ENCODE measurements around the gene MBNL1.
"Not testable (repeated sequence)": the region's sequence is repeated elsewhere in the genome, so short reads cannot be mapped to it uniquely, and the experiment has no call there.

MBNL1 gene

DNA sequence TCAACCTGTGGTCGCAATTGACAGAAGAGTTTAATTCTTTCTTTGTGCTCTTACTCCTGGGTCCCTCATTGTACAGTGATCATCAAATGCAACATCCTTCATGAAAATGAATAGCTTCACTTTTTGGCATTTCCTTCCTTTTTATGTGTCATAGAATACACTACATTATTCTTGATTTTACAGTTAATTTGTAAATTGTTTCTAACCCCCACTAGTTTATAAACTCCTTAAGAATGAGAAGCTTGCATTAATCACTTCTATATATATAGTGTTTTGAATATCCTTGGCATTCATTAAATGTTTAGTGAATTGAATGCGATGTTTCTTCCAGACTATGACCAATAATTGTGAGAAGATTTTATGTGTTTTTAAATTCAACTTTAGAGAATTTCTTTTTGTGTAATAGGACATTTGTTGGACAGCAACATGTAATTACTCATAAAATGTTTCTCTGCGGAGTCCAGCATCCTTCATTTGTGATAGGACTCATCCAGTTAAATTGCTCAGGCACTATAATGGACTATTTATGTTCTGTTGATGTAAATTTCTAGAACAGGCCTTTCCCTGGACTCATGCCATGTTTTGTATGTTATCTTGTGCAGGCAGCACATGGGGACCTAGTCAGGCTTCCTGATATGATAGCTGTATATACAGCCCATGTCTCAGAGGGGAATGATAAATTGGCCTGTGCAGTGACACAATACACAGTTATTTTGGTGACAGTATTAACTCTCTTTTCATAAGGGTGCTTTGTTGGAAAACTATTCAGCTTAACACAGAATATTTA, 51.3 kb downstream of the MBNL1 start:
- no peak for DNase-seq (ENCODE audit: low read depth)

DNA sequence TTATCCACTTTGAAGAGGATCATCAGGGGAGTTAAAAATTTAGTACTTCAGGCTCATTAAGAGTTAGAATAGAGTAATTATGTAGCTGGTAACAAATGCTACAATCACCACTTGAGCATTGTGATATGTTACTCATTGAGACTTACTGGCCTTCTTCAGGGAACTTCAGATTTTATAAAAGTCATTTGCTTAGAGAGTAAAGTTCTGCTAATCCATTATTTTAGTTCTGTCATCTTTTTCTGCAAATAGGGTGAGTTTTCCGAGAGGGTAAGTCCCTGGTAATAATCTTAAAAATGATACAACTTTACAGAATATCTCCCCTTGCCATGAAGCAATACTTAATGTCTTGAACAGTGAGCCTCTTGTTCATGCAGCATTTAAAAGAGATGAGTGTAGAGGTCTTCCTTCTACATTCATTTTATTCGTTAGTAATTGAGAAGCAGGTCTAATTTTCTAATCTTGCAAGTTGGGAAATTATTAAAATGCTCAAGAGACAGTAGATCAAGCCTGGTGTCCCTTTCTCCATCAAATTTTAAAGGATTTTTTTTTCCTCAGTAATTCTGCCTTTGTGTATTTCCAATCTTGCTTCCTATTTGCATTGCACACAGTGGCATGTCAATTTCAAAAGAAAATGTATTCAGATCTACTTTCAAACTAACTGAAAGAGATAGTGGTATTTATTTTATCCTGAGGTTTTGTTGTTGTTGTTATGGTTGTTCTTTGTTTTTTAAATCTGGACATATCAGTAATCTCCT, 52.6 kb downstream of the MBNL1 start:
- no peak for DNase-seq (ENCODE audit: low read depth)

DNA sequence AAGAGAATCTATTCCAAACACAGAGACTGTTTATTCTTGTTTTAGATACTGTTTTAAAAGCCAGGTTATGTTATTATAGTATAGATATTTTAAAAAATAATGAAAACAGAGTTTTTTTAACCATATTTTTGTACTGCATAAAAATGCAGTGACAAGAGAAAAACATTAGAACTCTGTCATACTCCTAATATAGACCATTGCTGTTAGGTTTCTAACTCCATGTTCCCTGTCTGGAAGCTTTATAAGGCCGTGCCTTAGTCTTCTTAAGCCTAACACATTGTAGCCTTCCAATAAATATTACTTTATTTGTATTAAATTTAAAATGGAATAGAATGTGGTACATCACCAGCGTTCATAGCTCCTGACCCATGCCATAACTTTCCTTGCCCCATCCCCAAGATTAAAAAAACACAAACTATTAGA, 53.2 kb downstream of the MBNL1 start:
- no peak for DNase-seq (ENCODE audit: low read depth)

DNA sequence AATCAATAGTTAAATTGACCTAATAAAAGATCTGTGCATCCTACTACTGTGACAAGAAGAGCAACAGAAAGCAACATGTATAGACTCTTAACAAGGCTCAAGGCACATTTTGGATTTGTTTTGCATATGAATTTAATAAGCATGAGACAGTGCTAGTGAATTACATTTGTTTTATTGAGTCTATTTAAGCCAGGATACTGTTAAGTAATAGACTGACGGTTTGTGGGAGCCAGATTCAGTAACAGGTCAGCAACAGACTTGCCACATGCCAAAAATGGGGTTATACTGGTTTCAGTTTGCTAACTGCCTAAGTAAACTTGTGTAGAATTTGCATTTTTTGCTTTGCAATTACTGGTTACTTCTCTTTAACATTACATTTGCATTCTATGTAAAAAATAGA, 54.0 kb downstream of the MBNL1 start:
- no peak for DNase-seq (ENCODE audit: low read depth)

DNA sequence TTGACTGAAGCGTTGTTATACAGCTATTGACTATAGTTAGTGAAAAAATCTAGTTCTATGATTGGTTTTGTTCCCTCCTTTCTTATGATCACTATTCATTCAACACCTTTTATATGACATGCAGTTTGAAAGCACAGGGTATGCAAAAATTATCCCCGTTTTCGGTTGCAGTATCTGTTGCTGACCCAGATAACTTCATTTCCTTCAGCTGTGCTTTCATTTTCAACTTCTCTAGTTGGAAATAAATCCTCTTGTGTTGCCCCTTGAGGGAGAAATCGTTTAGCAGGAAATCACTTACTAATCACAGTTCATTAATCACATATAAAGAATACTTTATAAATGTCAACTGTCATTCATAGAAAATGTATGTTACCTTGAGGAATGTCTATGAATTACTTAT, 55.1 kb downstream of the MBNL1 start:
- no peak for DNase-seq (ENCODE audit: low read depth)

DNA sequence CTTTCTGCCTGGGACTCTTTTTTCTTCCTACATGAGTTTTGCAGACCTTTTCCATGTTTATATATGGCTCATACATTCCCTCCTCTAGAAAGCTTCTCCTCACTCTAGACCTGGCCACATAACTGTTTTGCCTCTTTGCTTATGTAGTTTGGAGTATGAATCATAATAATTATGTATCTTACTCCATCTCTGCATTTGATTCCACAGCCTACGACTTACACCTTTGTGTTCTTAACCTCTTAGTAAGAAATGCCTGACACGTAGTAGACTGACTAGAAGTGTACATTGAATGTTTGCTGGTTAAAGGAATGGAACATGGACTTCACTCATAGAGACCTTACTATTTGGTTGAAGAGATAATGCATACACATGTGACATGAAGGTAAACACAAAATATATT, 56.4 kb downstream of the MBNL1 start:
- no peak for DNase-seq (ENCODE audit: low read depth)

DNA sequence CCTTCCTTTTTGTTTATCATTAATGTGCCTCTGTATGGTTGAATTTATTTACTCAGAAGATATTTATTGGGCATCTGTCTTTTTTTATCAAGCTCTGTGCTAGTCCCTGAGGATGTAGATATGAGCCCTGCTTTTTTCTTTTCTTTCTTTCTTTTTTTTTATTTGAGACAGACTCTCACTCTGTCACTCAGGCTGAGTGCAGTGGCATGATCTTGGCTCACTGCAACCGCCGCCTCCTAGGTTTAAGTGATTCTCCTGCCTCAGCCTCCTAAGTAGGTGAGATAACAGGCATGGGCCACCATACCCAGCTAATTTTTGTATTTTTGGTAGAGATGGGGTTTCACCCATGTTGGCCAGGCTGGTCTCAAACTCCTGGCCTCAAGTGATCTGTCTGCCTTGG, 58.5 kb downstream of the MBNL1 start:
- no peak for DNase-seq (ENCODE audit: low read depth)

DNA sequence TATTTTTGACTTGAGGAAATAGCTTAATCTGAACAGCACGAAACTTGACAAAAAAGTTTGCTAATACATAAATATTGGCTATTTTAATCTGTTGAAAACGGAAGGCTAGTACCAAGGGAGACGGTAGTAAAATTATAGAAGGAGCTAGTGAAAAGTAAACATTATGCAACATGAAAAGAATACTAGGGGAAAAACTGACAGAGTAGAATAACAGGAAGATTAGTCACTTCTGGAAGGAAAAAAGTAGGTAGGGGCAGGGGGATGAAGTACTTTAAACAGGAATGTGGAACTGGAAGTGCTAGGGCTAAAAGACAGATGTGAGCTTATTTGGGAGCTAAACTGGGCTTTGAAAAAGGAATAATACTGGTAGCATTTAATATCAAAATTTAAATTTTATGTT, 60.1 kb downstream of the MBNL1 start:
- no peak for DNase-seq (ENCODE audit: low read depth)

DNA sequence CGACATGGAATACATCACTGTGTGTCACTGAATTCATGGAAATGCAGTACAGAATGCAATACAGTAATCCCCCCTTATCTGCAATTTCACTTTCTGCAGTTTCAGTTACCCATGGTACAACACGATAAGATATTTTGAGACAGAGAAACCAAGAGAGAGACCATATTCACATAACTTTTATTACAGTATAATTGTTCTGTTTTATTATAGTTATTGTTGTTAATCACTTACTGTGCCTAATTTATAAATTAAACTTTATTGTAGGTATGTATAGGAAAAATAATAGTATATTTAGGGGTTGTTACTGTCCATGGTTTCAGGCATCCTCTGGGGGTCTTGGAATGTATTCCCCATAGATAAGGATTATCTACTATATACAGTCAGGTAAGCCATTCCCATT, 61.8 kb downstream of the MBNL1 start:
- DNase-seq (ENCODE audit: low read depth), result no peak

DNA sequence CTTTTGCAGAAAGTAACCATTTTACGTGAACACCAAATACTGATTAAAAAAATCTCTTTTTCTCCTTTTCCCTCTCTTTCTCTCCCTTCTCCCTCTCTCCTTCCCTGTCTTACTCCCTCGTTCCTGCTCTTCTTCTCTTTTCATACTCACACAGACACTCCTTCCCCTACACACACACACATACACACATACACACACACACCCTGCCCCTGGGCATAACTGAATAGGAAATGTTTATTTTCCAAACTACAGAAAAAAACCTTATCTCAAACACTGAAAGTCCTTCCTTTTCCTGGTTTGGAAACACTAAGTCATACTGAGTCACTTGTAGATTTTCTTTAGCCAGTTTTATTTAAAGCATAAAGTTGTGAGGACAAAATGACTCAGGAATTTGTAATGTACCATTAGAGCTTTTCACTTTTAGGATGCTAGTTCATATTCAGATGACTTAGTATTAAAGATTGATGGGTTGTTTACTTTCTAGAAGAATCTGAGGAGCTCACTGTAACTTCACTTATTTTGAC, 62.4 kb downstream of the MBNL1 start:
- DNase-seq (ENCODE audit: low read depth), result peak; percentile 71

DNA sequence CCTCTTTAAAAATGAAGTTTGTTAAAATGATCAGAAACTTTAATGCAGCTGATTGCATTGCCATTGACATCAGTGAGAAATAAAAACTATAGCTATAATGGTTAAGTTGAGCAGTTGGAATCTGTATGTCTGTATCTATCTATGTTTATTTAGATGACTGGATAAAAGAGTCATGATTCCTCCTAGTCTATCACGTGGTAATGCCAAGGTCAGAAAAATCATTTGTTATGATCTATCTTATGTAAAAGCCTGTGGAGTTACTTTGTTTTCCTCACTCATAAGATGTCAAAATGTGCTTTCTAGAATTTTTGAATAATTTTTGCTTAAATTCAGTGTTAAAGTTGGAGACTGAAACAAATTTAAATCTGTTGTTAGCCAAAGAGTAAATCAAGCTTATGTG, 63.3 kb downstream of the MBNL1 start:
- no peak for DNase-seq (ENCODE audit: low read depth)

DNA sequence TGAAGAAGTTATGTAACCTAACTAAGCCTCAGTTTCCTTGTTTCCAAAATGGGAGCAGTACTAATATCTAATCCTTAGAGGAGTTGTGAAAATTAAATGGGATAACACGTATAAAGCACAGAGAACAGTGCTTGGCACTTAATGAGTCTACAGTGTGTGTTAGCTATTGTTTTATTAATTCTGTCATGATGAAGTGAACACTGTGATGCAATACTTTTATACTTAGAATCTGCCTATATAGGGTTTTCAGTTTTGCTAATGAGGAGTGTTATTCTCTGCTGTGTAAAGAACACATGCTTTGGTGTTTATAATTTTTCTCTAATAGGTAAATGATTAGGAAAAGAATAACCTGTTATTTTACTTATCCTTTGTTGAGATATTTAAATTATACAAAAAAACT, 65.2 kb downstream of the MBNL1 start:
- no peak for DNase-seq (ENCODE audit: low read depth)

DNA sequence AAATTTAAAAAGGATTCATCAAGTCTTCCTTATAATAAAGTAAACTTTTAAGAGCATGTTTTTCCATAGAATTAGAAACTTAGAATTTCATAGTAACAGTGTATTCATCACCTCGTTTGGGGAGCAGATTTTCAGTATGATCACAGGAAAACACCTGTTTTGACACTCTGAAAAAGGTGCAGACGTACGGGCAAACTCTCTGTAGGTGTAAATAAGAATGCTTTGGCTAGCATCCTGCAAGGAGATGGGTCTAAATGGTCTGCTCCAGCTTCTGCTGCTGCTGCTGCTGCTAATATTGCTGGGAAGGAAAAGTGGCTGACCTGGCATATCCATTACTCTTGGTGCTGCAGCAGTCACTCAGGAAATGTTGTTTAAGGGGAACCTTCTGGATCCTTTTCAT, 66.0 kb downstream of the MBNL1 start:
- DNase-seq (ENCODE audit: low read depth), result no peak

DNA sequence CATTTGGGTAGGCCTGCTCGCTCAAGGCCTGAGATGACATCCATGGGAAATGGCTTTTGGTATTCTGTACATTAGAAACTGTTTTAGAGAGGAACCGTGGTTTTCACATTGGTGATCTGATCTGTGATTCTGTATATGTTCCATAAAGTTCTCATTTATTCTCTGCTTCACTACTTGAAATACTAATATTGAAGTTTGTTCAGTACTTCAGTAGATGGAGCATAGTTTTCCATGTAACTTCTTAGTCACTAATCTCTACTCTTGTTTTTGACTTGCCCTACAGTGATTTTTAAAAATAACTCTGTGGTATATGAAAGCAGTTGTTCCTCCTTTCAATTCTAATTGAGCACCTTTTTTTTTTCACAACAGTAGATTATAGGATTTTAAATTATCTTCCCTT, 66.5 kb downstream of the MBNL1 start:
- no peak for DNase-seq (ENCODE audit: low read depth)

DNA sequence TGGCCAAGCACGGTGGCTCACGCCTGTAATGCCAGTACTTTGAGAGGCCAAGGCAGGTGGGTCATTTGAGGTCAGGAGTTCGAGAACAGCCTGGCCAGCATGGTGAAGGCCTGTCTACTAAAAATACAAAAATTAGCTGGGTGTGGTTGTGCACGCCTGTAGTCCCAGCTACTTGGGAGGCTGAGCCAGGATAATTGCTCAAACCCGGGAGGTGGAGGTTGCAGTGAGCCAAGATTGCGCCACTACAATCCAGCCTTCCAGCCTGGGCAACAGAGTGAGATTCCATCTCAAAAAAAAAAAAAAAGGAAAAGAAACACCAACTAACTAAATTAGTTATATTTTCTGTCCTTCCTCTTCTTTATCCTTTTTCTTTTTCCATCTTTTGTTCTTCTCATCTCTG, 68.6 kb downstream of the MBNL1 start:
- not testable (repeated sequence) for DNase-seq (ENCODE audit: low read depth)

DNA sequence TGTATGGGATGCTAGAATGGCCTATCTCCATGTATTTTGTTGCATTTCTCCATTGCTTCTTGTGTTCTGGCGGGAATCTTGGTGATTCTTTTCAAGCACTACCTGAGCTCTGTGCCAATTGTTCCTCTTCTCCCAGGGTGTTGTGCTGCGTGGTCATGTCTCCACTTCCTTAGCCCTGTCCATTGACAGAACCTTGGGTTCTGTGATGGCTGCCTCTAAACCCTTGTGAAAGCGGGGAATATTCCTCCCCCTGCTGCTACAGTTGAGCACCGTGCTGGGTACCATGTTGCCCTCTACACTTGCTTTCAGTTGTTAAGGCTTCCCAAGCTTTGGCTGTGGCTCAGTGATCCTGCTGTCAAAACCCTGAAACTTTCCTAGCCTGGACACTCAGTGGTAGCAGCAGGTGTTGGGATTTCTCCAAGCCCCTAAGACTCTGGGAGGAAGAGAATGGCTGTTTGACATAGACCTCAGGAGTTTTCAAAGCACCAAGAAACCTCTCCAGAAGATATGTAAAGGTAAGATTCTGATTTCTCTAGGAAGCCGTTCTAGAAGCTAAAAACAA, 69.5 kb downstream of the MBNL1 start:
- no peak for DNase-seq (ENCODE audit: low read depth)

DNA sequence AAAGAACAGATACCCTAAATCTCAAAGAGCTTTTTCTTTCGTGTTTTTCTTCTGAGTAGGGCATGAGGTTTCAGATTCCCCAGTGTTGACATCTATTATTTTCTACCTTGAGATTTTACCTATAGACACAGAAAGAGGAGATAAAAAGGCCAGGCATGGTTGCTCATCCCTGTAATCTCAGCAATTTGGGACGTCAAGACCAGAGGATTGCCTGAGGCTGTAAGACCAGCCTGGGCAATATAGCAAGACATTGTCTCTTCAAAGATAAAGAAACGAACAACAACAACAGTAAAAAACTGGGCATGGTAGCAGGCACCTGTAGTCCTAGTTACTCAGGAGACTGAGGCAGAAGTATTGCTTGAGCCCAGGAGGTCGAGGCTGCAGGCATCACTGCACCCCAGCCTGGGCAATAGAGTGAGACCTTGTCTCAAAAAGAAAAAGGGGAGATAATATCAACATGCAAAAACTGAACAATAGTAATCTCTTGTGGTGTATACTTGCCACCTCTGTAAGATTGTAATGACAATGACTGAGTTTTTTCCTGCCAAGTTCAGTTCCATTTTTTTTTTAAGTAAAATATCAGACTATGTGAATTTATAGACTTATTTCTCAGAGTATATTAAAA, 71.3 kb downstream of the MBNL1 start:
- DNase-seq (ENCODE audit: low read depth), result no peak

DNA sequence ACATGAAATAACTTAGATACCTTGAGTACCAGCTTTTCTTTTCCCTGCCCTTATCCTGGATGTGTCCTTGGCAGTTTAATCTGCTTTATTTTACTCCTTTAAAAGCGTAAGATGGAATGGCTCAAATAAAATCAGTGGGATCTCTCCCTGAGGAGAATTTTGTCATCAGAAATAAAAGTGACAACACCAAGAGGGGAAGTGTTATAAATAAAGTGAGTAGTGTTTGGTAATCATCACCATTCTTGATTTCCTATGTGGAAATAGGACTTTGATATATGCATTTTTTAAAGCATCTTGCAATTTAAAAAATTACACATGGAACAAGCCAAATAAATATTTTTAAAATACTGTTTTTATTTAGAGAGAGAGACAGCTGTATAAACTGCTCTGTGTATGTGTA, 76.5 kb downstream of the MBNL1 start:
- no peak for DNase-seq (ENCODE audit: low read depth)

DNA sequence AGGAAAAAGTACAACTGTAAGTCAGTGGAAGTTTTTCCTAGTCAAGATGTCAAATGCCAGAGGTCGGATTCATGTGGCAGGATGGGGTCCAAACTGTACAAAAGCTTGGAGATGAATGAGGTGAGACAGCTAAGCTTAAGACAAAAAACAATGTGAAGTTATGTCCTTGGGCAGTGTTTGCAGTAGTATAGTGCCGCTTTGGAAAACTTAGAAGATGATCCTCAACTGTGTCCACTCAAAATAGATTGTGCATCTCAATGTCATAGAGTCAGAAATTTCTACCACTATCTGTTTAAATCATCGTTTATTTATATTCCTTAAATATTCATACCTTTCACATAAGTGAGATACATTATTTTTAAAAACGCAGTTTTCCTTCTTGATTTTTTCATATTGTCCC, 77.3 kb downstream of the MBNL1 start:
- DNase-seq (ENCODE audit: low read depth), result no peak

DNA sequence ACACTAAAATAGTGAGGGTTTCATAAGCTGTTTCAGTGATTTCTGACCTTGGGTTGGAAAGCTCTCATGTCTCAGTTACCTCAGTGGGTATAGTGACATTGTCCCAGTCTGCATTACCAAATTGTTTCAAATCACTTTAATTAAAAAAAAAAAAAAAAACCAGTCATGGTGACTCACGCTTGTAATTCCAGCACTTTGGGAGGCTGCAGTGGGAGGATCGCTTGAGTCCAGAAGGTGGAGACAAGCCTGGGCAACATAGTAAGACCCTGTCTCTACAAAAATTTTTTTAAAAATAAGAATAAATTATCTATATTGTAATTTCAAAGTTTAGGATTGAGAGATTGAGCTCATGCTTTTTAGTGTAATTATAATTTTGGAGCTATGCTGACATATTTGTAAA, 78.0 kb downstream of the MBNL1 start:
- DNase-seq (ENCODE audit: low read depth), result no peak

DNA sequence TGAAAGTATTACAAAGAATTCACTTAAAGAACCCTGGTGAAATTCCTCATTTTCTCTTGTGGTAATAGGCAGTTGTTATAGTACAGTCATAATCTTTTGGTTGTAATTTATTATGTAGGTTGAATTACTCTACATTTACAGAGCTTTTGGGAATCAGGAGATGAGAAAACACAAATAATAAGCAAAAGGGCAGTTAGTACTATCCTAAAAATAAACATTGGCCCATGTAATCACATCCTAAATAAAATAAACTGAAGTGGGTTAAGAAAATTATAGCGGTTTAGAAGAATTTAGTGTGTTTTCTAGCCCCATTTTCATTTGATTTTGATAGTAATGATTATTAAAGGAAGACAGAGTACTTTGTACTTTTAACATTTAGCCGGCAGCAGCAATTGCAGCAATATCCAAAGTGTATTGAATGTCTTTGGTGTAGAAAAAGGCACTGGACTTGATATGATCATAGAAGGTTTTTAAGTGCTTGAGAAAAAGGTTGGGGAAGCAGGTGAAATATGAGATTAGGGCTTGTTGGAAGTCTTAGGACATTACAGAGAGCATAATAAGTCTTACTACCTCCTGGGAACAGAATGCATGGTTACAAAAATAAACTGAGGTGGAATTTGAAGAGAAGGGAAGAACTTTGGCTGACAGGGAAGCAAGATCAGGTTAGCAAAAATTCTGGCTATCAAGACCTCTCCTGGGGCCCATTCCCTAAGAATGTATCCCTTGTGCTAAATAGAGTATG, 79.9 kb downstream of the MBNL1 start:
- no peak for DNase-seq (ENCODE audit: low read depth)

DNA sequence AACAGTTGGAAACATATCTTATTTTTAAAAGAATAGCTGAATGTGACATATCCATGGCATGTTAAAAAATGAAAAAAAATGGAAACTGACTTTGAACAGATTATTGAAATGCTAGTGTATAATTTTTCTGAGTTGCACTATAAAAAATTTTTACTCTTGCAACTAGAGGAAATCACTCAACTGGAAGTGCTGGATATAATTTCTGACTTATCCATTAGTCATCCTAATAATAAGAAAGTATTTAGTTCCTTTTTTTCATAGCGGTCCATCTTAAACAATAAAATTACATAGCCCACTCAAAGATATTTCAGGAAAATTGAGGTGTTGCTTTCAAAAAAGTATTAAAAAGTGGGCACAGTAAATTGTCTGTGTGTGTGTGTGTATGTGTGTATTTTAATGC, 80.7 kb downstream of the MBNL1 start:
- DNase-seq (ENCODE audit: low read depth), result no peak

Data from non-pigmented ciliary epithelial cell (primary cell).